A673 (cell line): Measurements from ENCODE around the gene ADAMTSL1.

Experiments
- EZH2 ChIP-seq: fragments of 200-600 bp; sonication (generic); IDR thresholded peaks from 2 replicates; pipeline ENCODE4 v1.6.1; 2017; ENCODE audit warnings: borderline replicate concordance, low read depth, mild to moderate bottlenecking, mixed read lengths, antibody characterized with exemption, low read length; ENCODE audit not compliant: poor library complexity, severe bottlenecking
- TF ChIP-seq, protein P1 (sequence below): fragments of 300-800, 200-600 bp; sonication (generic); conservative IDR thresholded peaks from 2 replicates; pipeline ENCODE4 v1.5.1; 2017; ENCODE audit warnings: low read depth, mild to moderate bottlenecking, antibody characterized with exemption, low read length, moderate library complexity, mixed read lengths

DNA sequence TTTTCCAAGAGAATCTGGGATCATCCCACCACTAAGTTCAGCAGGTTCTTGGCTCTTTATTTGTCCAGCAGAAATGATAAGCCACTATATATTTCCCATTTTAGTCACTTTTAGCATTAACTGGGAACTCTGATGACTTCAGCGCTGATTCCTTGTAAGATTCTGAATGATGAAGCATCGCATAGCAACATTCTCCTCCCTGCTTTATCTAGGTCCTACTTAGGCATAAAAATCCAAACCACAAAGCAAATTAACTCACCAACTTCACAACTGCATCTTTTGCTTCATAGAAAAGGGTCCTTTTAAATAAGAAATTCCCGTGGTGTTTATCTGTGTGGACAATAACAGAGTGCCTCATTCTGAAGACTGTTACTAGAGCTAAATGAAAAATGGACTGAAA, 355.1 kb downstream of the ADAMTSL1 start:
- TF ChIP-seq EZH2: no peak
- TF ChIP-seq, protein P1, sequence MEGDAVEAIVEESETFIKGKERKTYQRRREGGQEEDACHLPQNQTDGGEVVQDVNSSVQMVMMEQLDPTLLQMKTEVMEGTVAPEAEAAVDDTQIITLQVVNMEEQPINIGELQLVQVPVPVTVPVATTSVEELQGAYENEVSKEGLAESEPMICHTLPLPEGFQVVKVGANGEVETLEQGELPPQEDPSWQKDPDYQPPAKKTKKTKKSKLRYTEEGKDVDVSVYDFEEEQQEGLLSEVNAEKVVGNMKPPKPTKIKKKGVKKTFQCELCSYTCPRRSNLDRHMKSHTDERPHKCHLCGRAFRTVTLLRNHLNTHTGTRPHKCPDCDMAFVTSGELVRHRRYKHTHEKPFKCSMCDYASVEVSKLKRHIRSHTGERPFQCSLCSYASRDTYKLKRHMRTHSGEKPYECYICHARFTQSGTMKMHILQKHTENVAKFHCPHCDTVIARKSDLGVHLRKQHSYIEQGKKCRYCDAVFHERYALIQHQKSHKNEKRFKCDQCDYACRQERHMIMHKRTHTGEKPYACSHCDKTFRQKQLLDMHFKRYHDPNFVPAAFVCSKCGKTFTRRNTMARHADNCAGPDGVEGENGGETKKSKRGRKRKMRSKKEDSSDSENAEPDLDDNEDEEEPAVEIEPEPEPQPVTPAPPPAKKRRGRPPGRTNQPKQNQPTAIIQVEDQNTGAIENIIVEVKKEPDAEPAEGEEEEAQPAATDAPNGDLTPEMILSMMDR: no peak
